ENCODE measurements around the gene HAUS2.
"Not testable (repeated sequence)": the region's sequence is repeated elsewhere in the genome, so short reads cannot be mapped to it uniquely, and the experiment has no call there.

The HAUS2 gene

DNA sequence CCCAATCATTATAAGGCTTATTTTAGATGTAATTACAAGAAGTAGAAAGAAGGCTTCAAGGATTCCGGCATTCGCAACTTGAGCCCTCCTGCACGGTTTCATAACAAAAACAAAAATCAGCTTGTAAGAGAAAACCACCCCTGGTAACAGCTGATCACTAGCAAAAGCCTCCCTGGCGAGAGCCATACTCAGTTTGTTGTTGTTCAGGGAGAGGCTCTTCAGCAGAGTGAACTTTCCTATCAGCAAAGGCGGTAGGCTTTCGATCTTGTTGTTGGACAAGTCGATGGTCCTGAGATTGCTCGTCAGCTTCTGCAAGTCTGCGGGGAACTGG is 755 bp upstream of the HAUS2 start:
- ATAC-seq (ENCODE audit: low read depth) (no peak), DNase-seq (ENCODE audit: low spot score in 2 of 2) (no peak)
- no peaks in the 10 kb centered on the region for H3K9me3 Mint-ChIP-seq
- peak overlapping the region; percentile 93 for H3K4me3 Mint-ChIP-seq
- peaks cover 26% of the 10 kb centered on the region for H3K4me1 Mint-ChIP-seq
- H3K36me3 Mint-ChIP-seq: peaks cover 6% of the 10 kb centered on the region
- H3K27ac Mint-ChIP-seq: peak overlapping the region; percentile 94
- no peaks in the 10 kb centered on the region for H3K27me3 Mint-ChIP-seq

DNA sequence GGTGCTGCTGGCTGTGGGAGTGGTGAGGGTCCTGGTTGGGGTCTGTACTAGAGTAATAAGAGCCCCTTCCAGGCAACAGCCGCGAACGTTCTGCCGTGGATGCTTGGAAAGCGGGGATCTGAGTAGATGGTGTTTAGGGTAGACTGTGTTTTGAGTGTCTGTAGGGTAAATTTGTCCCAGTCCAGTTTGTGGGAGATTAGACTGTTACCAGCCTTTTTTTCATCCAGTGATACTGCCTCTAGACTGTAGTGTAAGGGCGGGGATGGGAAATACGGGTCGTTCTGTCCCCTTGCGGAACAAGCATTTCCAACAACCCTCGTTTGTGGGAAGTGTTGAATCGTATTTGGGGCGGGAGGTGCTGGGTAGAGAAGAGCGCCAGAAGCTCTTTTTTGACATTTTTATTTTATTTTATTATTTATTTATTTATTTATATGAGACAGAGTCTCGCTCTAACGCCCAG is 424 bp downstream of the HAUS2 start:
- peak overlapping the region; percentile 94 for H3K27ac Mint-ChIP-seq
- H3K27me3 Mint-ChIP-seq: no peaks in the 10 kb centered on the region
- ATAC-seq (ENCODE audit: low read depth) (peak; percentile 49), DNase-seq (ENCODE audit: low spot score in 2 of 2) (no peak)
- no peaks in the 10 kb centered on the region for H3K9me3 Mint-ChIP-seq
- H3K36me3 Mint-ChIP-seq: peaks cover 4% of the 10 kb centered on the region
- H3K4me3 Mint-ChIP-seq: peak overlapping the region; percentile 93
- H3K4me1 Mint-ChIP-seq: peaks cover 32% of the 10 kb centered on the region

DNA sequence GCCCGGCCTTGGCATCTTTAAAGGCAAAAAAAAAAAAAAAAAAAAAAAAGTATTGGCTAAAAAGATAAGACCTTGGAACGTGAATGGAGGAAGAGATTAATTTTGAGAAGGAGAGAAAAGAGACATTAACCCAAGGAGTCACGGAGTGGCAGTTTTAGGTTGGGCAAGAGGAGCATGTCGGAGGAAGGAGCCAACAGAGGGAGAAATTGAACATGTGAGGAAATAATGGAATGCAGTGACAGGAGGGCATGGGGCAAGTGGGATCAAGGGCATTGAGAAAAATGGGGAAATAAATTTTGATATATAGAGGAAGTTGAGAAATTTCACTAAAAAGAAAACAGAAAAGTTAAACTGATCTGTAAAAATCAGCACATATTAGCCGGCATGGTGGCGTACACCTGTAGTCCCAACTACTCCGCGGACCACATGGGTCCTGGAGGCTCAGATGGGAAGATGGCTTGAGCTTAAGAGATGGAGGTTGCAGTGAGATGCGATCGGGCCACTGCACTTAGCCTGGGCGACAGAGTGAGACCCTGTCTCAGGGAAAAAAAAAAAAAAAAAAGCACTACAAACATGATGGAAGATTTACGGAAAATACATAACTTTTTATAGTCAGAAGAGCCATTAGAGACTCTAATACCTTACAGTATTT is 1.2 kb downstream of the HAUS2 start:
- no peak for DNase-seq (ENCODE audit: low spot score in 2 of 2)
- Mint-ChIP-seq H3K27ac (peak overlapping the region; percentile 16), H3K27me3 (no peaks in the 10 kb centered on the region), H3K36me3 (peaks cover 4% of the 10 kb centered on the region), H3K9me3 (no peaks in the 10 kb centered on the region), H3K4me1 (peaks cover 32% of the 10 kb centered on the region), H3K4me3 (peak overlapping the region; percentile 63)
- ATAC-seq (ENCODE audit: low read depth): no peak

DNA sequence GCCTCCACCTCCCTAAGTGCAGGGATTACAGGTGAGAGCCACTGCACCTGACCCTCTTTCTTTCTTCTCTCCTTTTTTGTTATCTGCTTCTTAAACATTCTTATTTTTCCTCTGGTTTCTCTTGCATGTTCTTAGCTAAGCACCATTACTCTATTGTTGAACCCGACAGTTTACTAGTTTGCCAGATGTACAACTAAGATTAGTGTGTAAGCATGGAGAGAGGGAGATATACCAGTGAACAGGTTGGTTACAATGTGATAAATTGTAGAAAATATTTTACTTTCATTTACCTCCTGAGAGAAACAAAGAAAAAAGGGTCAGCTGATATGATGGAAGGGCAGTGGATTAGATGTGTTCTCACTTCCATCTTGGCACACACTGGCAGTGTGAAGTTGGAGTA is 4.9 kb downstream of the HAUS2 start:
- no peak overlapping the region for H3K4me3 Mint-ChIP-seq
- H3K4me1 Mint-ChIP-seq: peaks cover 16% of the 10 kb centered on the region
- no peaks in the 10 kb centered on the region for H3K9me3 Mint-ChIP-seq
- H3K27me3 Mint-ChIP-seq: no peaks in the 10 kb centered on the region
- no peak overlapping the region for H3K27ac Mint-ChIP-seq
- peaks cover 2% of the 10 kb centered on the region for H3K36me3 Mint-ChIP-seq
- DNase-seq (ENCODE audit: low spot score in 2 of 2): no peak
- no peak for ATAC-seq (ENCODE audit: low read depth)

DNA sequence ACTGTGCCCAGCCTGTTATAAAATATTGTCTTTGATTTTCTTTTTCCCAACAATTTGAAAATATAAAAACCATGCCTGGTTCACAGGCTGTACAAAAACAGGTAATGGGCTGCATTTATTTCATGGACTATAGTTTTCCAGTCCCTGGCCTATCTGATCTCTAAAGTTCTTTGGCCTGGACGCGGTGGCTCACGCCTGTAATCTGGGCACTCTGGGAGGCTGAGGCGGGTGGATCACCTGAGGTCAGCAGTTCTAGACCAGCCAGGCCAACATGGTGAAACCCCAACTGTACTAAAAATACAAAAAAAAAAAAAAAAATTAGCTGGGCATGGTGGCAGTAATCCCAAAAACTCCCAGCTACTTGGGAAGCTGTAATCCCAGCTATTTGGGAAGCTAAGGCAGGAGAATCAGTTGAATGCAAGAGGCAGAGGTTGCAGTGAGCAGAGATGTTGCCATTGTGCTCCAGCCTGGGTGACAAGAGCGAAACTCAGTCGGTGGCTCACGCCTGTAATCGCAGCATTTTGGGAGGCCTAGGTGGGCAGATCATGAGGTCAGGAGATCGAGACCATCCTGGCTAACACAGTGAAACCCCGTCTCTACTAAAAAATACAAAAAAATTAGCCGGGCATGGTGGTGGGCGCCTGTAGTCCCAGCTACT is 8.0 kb downstream of the HAUS2 start:
- not testable (repeated sequence) for H3K36me3 Mint-ChIP-seq; H3K27me3 Mint-ChIP-seq; H3K4me3 Mint-ChIP-seq; H3K9me3 Mint-ChIP-seq; DNase-seq (ENCODE audit: low spot score in 2 of 2); H3K4me1 Mint-ChIP-seq; H3K27ac Mint-ChIP-seq
- peak; percentile 22 for ATAC-seq (ENCODE audit: low read depth)

DNA sequence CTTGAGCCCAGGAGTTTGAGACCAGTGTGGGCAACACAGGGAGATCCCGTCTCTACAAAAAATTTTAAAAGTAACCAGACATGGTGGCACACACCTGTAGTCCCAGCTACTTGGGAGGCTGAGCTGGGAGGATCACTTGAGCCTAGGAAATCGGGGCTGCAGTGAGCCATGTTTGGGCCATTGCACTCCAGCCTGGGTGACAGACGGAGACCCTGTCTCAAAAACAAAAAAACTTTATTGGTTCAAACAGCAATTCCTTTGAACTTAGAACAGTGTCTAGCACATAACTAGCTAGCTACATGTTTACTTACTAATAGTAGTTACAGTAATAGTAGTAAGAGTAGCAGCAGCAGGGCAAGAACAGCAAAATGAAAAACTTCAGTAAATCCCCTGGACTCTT is 10.1 kb downstream of the HAUS2 start:
- no peak overlapping the region for H3K27ac Mint-ChIP-seq
- H3K36me3 Mint-ChIP-seq: peaks cover 7% of the 10 kb centered on the region
- H3K4me1 Mint-ChIP-seq: peaks cover 6% of the 10 kb centered on the region
- H3K4me3 Mint-ChIP-seq: no peak overlapping the region
- no peaks in the 10 kb centered on the region for H3K27me3 Mint-ChIP-seq
- H3K9me3 Mint-ChIP-seq: no peaks in the 10 kb centered on the region
- no peak for ATAC-seq (ENCODE audit: low read depth)
- no peak for DNase-seq (ENCODE audit: low spot score in 2 of 2)

DNA sequence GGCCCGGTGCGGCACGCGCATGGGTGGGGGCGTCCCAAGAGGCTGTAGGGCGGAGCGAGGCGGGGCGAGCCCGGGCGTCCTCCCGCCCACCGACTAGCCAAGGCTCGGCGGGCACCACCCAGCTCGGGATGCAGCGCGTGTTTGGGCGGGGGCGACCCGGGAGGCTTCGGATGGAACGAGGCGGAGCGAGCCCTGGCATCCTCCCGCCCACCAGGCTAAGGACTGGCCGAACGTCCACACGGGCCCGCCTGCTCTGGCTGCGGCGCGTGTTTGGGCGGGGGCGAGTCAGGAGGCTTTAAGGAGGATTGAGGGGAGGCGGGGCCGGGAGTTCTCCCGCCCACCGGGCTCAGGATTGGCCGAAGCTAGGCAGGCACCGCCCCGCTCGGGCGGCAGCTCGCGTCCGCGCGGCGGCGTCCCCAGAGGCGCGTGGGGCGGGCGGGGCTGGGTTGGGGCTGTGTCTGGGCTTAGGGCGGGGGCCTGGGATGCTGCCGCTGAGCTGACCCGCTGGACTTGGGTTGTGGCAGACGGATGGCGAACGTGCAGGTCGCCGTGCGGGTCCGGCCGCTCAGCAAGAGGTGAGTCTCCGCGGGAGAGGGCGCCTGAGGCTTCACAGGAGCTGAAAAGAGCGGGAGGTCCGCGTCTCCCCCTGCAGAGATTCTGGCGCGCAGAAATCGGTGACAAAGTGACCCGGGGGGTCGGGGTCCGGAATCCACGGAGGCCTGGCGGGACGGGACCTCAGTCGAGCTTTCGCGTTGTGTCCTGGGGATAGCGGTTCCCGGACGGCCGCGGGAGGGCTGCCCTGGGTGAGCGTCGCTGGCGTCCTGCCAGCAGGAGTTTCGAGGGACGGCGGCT is 26.8 kb downstream of the HAUS2 start, which contains the start of gene STARD9:
Gene STARD9, plus strand, starts transcription at position 419 of the 852 bp plus-strand sequence. Its CDS starts 110 bp downstream, at position 529.
- H3K27me3 Mint-ChIP-seq: no peaks in the 10 kb centered on the region
- peaks cover 18% of the 10 kb centered on the region for H3K4me1 Mint-ChIP-seq
- H3K36me3 Mint-ChIP-seq: no peaks in the 10 kb centered on the region
- H3K27ac Mint-ChIP-seq: peak within 1 kb of the TSS; percentile 58
- DNase-seq (ENCODE audit: low spot score in 2 of 2) (peak; percentile 96 to 97), ATAC-seq (ENCODE audit: low read depth) (peak; percentile 86)
- no peaks in the 10 kb centered on the region for H3K9me3 Mint-ChIP-seq
- H3K4me3 Mint-ChIP-seq: peak within 1 kb of the TSS; percentile 91

DNA sequence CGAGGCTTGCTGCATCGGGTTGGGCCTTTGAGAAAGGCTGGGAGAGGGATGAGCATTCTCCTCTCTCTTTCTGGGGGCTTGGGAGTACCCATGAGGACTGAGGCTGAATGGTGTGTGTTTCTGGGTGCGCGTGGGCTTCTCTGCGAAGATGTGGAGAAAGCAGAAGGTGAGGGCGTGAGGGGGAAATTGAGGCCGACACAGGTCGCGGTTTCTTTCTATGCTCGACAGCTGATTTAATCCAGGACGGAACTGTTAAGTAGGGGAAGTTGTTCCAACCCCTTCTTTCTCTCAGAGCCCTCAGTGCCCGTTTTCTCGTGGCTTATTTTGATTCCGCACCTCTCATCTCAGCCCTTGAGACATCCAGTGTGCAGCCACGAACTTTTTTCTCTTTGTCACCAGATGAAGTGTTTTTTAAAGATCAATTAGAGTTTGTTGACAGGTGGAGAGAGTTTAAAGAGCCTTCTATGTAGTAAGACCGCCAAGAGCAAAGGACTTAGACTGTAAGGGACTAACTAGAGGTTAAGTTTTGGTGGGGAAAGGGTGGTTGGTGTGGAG is 27.5 kb downstream of the HAUS2 start:
- peak overlapping the region; percentile 91 for H3K4me3 Mint-ChIP-seq
- H3K36me3 Mint-ChIP-seq: no peaks in the 10 kb centered on the region
- DNase-seq (ENCODE audit: low spot score in 2 of 2): no peak
- H3K9me3 Mint-ChIP-seq: no peaks in the 10 kb centered on the region
- no peak for ATAC-seq (ENCODE audit: low read depth)
- peak overlapping the region; percentile 58 for H3K27ac Mint-ChIP-seq
- peaks cover 23% of the 10 kb centered on the region for H3K4me1 Mint-ChIP-seq
- no peaks in the 10 kb centered on the region for H3K27me3 Mint-ChIP-seq

DNA sequence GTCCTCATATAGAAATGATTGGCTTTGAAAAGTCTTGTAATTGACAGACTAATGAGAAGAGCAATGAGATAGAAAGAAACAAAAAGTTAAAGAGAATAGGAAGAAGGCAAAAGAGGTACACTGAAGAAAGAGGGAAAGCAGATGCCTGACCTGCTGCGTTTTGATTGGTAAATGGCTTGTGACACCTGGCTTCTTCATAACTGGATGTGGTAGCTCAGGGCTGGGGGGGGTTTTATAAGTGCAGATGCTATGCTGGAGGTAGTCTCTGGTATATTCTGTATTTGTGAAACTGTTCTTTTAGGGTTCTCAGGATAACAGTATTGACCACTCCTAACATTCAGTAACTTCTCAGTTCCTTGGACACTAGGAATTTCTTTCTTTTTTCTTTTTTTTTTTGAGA is 28.1 kb downstream of the HAUS2 start:
- Mint-ChIP-seq H3K27ac (no peak overlapping the region), H3K9me3 (no peaks in the 10 kb centered on the region), H3K27me3 (no peaks in the 10 kb centered on the region), H3K4me1 (peaks cover 26% of the 10 kb centered on the region), H3K36me3 (no peaks in the 10 kb centered on the region), H3K4me3 (peak overlapping the region; percentile 91)
- DNase-seq (ENCODE audit: low spot score in 2 of 2) (no peak), ATAC-seq (ENCODE audit: low read depth) (no peak)

DNA sequence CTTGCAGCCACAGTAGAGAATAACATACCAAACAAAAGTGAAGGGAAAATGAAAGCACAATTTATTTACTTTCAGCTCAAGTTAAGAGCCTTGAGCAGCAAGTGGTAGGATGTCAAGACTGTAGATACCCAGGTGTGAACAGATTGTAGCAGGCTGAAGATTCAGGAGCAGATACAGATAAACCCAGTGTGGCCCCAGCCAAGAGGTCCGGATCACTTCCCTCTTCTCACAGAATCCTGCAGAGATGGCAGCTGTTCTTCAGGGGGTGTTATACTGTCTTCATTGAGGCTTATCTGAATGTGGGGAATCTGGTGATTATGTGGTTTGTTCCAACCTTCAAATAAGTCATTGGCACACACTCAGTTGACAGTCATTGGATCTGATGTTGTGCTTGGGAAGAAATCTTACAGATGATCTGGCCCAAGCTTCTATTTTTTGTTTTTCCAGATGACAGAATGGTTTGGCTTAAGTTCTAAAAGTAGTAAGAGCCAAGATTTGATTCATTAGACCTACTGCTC is 28.9 kb downstream of the HAUS2 start:
- ATAC-seq (ENCODE audit: low read depth) (no peak), DNase-seq (ENCODE audit: low spot score in 2 of 2) (no peak)
- H3K27ac Mint-ChIP-seq: no peak overlapping the region
- H3K4me1 Mint-ChIP-seq: peaks cover 27% of the 10 kb centered on the region
- H3K27me3 Mint-ChIP-seq: no peaks in the 10 kb centered on the region
- no peaks in the 10 kb centered on the region for H3K36me3 Mint-ChIP-seq
- no peak overlapping the region for H3K4me3 Mint-ChIP-seq
- H3K9me3 Mint-ChIP-seq: no peaks in the 10 kb centered on the region

DNA sequence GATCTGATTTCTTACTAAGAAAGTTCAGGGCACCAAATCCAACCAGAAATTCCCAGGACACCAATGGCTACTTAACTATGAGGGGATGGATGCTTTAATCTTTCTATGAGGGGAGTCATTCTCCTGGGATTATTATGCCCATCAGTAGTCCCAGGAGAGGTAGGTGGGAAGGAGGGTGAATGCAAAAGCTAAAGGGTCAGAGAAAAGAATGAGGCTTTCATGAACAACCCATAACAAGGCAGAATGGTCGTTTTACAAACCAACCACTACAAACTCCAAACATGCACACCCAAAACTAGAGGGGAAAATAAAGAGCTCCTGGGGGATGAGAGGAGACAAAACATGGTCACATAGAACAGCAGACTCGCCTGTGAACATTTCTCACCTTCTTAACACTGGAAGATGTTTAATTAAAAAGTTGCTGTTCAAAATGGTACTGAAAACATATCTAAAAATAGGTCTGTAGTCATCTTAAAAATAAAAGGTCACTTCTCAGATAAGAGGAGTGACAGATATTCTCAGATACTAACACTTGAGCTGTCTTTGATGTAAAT is 30.4 kb downstream of the HAUS2 start:
- no peaks in the 10 kb centered on the region for H3K27me3 Mint-ChIP-seq
- H3K4me1 Mint-ChIP-seq: peaks cover 30% of the 10 kb centered on the region
- no peak overlapping the region for H3K27ac Mint-ChIP-seq
- no peak overlapping the region for H3K4me3 Mint-ChIP-seq
- ATAC-seq (ENCODE audit: low read depth) (no peak), DNase-seq (ENCODE audit: low spot score in 2 of 2) (no peak)
- H3K36me3 Mint-ChIP-seq: no peaks in the 10 kb centered on the region
- H3K9me3 Mint-ChIP-seq: no peaks in the 10 kb centered on the region

DNA sequence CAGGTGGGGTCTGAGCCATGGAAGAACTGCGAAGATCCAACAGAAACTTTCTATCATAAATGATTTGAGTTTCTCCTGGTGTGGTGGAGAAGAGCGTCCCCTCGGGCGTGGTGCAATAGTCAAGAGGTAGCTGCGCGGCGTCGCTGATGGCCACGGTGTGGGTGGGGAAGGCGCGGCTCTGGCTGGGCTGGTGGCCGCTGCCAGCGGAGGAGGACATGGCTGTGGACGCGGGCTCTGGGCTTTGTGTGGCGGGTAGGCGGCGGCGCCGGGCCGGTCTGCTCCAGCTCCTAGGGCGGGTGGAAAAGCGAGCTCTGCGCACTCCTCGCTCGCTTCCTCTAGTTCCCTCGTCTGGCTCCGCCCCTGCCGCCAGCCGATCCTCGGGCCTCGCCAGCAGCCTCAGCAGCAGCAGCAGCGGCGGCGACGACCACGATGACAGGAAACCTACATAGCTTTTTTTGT is 32.7 kb downstream of the HAUS2 start:
- peaks cover 22% of the 10 kb centered on the region for H3K4me1 Mint-ChIP-seq
- DNase-seq (ENCODE audit: low spot score in 2 of 2) (peak; percentile 60 to 65), ATAC-seq (ENCODE audit: low read depth) (peak; percentile 99)
- no peaks in the 10 kb centered on the region for H3K27me3 Mint-ChIP-seq
- H3K36me3 Mint-ChIP-seq: no peaks in the 10 kb centered on the region
- peak overlapping the region; percentile 69 for H3K27ac Mint-ChIP-seq
- H3K4me3 Mint-ChIP-seq: peak overlapping the region; percentile 90
- H3K9me3 Mint-ChIP-seq: no peaks in the 10 kb centered on the region

DNA sequence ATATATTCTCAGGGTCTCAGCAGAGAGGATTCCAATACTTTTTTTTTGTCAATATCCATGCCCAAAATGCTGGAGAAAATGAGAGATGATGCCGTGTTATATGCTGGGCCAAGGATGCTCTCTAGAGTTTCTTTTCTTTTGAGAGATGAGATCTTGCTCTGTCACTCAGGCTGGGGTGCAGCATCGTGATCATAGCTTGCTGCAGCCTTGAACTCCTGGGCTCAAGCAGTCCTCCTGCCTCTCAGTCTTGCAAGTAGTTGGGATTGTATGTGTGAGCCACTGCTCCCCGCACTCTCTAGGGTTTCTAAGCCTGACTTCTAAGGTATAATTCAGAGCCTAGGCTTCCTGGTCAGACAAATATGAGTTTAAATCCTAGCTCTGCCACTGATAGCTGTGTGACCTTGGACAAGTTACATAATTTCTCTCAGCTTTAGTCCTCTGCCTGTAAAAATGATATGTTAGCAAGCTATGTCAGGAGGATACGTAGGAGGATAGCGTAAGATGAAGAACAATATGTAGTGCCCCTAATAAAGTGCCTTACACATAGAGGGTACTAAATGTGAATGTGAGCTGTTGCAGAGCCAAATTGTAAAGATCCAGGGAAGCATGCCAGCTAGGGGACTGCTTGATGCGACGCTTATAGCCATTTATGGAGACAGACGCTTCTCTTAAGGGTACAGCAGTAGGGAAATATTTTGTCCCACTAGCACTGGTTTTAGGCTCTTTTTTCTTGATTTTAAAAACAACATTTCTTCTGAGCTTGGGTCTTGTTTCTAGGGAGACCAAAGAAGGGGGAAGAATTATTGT is 34.1 kb downstream of the HAUS2 start:
- DNase-seq (ENCODE audit: low spot score in 2 of 2) (no peak), ATAC-seq (ENCODE audit: low read depth) (no peak)
- Mint-ChIP-seq H3K27me3 (no peaks in the 10 kb centered on the region), H3K36me3 (no peaks in the 10 kb centered on the region), H3K9me3 (no peaks in the 10 kb centered on the region), H3K4me1 (peaks cover 16% of the 10 kb centered on the region), H3K4me3 (no peak overlapping the region), H3K27ac (no peak overlapping the region)

Measured in memory B cell (primary cell).